HG03521 (cell line): ENCODE measurements around the gene SCN2B.

Source experiments
- ATAC-seq: cut with Tn5 transposase; IDR thresholded peaks from one replicate; pipeline ENCODE4 v1.9.1; 2021; ENCODE audit warnings: mild to moderate bottlenecking, moderate library complexity; ENCODE audit not compliant: unreplicated experiment

SCN2B gene

GRCh38 chr11:118175031-118175992 is 1.1 kb downstream of the SCN2B start:
- no peak for ATAC-seq

- ATAC-seq = no peak
Observed at GRCh38 chr11:118174006-118174567, 2.4 kb downstream of the SCN2B start.

GRCh38 chr11:118172356-118172755 is 4.1 kb downstream of the SCN2B start:
- no peak for ATAC-seq

- no peak for ATAC-seq
Observed at GRCh38 chr11:118171269-118172062, 5.0 kb downstream of the SCN2B start.

- no peak for ATAC-seq
Observed at GRCh38 chr11:118170882-118171268, 5.6 kb downstream of the SCN2B start.

GRCh38 chr11:118170231-118170630 is 6.2 kb downstream of the SCN2B start:
- ATAC-seq = no peak

- ATAC-seq = no peak
Observed at GRCh38 chr11:118169300-118170140, 6.9 kb downstream of the SCN2B start.

GRCh38 chr11:118168751-118169150 is 7.7 kb downstream of the SCN2B start:
- no peak for ATAC-seq

GRCh38 chr11:118168316-118168715 is 8.1 kb downstream of the SCN2B start:
- no peak for ATAC-seq

- no peak for ATAC-seq
Observed at GRCh38 chr11:118167906-118168305, 8.5 kb downstream of the SCN2B start.

- no peak for ATAC-seq
Observed at GRCh38 chr11:118167253-118167652, 9.2 kb downstream of the SCN2B start.

- no peak for ATAC-seq
Observed at GRCh38 chr11:118166641-118167040, 9.8 kb downstream of the SCN2B start.

- ATAC-seq = no peak
Observed at GRCh38 chr11:118164885-118165284, 11.6 kb downstream of the SCN2B start.

GRCh38 chr11:118163494-118163893 is 12.9 kb downstream of the SCN2B start:
- no peak for ATAC-seq

- no peak for ATAC-seq
Observed at GRCh38 chr11:118162846-118163245, 13.6 kb downstream of the SCN2B start.

- ATAC-seq = no peak
Observed at GRCh38 chr11:118161786-118162185, 14.7 kb downstream of the SCN2B start.

GRCh38 chr11:118157186-118157895 is 19.1 kb downstream of the SCN2B start:
- ATAC-seq = no peak

GRCh38 chr11:118156531-118157185 is 19.8 kb downstream of the SCN2B start:
- ATAC-seq = no peak

GRCh38 chr11:118155776-118156530 is 20.5 kb downstream of the SCN2B start:
- no peak for ATAC-seq
